ENCODE data around the gene CSNK1D.
"Not testable (repeated sequence)": the region's sequence is repeated elsewhere in the genome, so short reads cannot be mapped to it uniquely, and the experiment has no call there.

The CSNK1D gene

DNA sequence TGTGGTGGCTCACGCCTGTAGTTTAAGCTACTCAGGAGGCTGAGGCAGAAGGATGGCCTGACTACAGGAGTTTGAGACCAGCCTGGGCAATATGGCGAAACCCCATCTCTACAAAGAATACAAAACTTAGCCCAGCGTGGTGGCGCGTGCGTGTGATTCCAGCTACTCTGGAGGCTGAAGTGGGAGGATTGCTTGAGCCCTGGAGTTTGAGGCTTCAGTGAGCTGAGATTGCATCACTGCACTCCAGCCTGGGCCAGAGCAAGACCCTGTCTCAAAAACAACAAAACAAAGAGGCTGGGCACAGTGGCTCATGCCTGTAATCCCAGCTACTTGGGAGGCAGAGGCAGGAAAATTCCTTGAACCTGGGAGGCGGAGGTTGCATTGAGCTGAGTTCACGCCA is 7.0 kb upstream of the CSNK1D start:
- no peak overlapping the region for H3K27ac ChIP-seq

DNA sequence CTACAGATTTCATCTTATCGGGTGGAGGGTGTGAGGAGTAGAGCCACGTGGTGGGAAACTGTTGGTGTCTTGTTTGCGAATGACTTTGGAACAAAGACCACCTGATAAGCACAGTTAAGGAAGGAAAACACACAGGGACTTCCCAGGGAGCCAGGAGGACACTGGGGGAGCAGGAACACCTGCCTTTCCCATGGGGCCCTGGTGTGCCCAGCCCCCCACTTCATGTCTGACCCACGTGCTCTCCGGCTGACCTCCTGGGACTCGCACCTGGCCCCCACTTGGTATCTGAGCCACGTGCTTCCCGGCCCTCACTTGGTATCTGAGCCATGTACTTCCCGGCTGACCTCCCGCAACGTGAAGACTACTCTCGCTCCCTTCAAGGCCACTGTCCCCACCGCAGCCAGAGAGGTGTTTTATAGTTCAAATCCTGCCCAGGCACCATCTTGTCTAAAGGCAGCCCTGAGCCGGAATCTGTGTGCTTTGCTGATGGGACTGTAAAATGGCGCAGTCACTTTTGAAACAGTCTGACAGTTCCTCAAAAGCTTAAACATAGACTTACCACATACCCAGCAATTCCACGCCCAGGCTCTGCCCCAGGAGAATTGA is 5.4 kb upstream of the CSNK1D start:
- Histone ChIP-seq H3K4me3 (no peak overlapping the region), H3K27ac (peak overlapping the region in 4 of 21 experiments; percentile 7 to 38 (median 27))

More for the DNA sequence above, 7.0 kb upstream of the CSNK1D start:
- H3K4me3 ChIP-seq: no peak overlapping the region

DNA sequence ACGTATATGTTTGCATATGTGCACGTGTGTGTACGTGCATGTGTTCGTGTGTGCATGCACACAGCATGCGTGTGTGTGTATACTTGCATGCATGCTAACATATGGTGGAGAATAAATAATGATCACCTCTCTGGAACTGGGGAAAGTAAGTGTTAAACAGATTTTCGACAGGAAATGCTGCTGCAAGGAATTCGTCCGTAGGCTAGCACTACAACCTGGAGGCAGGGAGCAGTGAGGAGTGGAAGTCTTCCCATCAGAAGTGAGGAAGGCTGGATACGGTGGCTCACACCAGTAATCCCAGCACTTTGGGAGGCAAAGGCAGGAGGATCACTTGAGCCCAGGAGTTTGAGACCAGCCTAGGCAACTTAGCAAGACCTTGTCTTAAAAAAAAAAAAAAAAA is 4.8 kb upstream of the CSNK1D start:
- Histone ChIP-seq H3K4me3 (no peak overlapping the region), H3K27ac (peak overlapping the region in 1 of 21 experiments; percentile 7)

DNA sequence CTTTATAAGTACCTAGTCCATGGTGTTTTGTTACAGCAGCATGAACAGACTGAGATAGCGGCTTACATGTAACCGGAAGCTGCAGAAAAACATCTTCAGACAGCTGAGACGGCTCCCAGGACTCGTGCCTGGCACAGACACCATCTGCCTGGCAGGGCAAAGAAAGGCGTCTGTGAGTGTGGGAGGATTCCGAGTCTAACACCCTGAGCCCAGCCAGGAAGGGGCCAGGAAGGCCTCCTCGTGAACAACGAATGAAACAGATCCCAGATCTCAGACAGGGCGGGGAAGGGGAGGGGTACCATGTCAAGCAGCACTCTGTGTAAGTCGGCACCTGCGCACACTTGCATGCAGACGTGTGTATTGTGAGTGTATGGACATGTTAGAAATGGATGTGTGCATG is 4.4 kb upstream of the CSNK1D start:
- Histone ChIP-seq H3K27ac (no peak overlapping the region), H3K4me3 (no peak overlapping the region)

DNA sequence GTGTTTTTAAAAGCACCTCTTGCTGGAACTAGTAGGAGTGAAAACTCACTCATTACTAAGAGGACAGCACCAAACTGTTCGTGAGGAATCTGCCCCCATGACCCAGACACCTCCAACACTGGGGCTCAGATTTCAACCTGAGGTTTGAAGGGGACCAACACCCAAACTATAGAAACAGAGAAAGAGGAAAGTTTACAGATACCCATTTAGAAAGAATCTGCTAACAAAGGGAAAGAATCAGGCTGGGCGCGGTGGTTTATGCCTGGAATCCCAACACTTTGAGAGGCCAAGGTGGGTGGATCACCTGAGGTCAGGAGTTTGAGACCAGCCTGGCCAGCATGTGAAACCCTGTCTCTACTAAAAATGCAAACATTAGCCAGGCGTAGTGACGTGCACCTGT is 3.4 kb upstream of the CSNK1D start:
- Histone ChIP-seq H3K4me3 (no peak overlapping the region), H3K27ac (no peak overlapping the region)

DNA sequence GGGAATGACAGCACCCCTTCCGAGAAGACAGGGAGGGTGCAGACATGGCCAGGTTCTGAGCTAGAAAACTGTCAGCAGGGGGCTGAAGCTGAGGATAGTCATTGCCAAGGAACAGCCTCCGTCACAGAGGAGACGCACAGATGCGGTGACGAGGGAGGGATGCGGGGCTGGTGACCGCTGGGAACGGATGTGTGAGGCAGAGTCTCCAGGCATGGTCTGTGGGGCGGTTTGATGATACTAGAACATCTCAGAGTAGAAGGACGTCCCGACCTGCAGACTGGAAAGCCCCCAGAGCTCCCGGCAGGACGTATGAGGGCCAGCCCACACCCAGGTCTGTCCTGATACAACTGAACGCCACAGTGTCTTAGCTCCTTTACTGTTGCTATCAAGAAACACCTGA is 1.8 kb upstream of the CSNK1D start:
- no peak overlapping the region for H3K4me3 ChIP-seq
- no peak overlapping the region for H3K27ac ChIP-seq

DNA sequence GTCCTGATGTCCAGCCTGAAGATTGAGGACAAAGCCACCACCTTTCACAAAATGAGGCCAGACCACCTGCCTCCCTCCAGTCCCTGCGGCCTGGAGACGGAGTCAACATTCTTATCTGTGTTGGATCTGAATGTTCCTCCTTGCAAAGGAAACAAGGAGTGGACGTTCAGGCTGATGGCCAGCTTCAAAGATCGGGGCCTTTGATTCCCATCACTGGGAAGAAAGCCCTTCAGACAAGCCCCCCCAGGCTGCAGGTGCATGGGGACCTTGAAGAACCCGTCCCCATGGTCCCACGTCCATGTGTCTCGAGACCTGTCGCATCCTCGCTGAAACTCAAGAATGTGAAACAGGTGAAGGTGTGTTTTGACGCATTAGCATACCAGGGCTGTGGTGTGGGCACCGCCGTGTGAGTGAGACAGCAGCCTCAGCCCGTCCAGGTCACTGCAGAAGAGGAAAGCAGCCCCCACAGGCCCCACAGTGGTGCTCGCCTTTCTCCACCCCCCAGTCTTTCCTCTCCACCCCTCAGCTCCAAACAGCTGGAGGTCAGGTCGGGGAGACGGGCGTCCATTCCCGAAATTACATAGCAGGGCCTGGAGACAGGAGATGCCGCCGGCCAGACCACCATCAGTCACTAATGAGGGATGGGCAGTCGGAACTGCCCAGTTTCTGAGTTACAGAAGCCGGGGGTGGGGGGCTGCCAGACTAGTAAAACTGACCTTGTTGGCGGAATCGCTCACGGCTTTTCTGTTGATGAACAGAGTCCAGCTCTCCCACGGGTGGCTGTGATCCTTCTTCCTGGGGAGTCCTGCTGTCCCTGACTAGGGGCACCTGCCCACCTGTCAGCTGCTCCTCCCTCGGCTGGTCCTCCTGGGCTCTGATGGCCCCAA is 877 bp upstream of the CSNK1D start:
- peak overlapping the region in 6 of 7 experiments; percentile 76 to 99 (median 96) for H3K4me3 ChIP-seq
- H3K27ac ChIP-seq: peak overlapping the region in 13 of 21 experiments; percentile 96 to 100 (median 99)

DNA sequence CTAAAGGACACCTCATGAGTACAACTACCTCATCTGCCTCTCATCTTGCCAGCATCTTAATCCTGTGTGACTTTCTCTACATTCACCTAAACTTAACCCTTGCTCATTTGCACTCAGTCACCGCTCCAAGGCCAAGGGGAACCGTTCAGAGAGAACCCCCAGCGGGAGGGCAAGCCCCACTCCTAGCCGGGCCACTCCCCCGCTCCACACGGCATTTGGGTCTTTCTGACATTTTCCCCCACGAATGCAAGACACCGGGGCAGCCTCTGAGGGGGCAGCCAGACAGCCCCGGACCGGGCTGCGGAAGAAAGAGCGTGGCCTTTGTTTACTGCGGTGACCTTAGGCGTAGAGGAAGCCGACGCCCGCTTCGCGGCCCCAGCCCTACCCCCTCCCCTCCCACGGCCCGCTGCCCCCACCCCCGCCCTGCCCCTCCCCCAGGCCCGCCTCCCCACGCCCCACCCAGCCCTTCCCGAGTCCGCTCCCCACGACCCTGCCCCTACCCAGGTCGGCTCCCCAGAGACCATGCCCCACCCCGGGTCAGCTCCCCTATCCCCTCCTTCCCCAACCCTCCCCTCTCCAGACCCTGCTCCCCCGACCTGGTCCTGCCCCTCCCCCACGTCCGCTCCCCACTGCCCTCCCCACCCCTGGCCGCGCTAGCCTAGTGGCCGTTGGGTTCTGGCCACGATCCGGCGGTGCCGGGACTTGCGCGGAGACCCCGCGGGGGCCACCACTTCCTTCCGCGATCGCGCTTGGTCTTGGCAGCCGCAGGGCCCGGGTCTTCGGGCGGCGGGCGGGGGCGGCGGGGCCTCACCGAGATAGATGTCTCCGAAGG is 789 bp downstream of the CSNK1D start:
- Histone ChIP-seq H3K4me3 (peak overlapping the region; percentile 76 to 99 (median 96)), H3K27ac (peak overlapping the region; percentile 95 to 100 (median 99))

DNA sequence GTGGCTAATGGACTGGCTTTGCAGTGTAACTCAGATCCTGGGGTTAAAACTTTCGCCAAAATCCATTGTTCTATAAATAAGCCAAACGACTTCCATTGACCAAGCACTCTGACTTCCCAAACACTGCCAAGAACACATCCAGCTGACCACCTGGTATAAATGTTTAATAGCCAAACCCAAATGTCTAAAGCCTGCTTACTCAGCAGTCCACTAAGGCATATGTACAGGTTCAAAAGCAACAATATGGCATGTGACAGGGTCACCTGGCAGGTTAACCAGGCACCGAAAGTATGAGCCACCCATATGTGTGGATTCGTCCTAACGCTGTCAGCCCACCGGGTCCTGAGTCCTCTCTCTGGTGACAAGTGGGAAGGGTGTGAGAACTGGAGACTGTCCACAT is 2.1 kb downstream of the CSNK1D start:
- peak overlapping the region in 2 of 21 experiments; percentile 96 to 98 for H3K27ac ChIP-seq

DNA sequence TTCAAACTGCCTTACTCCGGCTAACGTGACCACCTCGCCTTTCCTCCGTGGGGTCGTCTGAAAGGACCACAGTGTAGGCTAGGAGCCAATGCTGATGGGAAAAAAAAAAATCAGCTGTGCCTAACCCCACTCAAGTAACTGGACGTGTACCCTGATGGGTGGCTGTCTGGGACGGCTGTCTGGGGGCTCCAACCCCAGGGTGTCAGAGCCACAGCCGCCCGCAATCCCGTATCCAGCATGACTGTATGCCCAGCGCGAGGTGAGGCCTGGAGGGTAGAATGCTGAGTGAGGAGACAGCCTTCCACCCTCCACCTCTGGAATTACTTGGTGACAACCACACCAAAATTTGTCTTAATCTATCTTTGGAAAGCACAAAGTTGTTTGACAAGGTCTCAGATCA is 2.8 kb downstream of the CSNK1D start:
- Histone ChIP-seq H3K4me3 (no peak overlapping the region), H3K27ac (no peak overlapping the region)

More for the DNA sequence above, 2.1 kb downstream of the CSNK1D start:
- H3K4me3 ChIP-seq: peak overlapping the region in 1 of 7 experiments; percentile 96

DNA sequence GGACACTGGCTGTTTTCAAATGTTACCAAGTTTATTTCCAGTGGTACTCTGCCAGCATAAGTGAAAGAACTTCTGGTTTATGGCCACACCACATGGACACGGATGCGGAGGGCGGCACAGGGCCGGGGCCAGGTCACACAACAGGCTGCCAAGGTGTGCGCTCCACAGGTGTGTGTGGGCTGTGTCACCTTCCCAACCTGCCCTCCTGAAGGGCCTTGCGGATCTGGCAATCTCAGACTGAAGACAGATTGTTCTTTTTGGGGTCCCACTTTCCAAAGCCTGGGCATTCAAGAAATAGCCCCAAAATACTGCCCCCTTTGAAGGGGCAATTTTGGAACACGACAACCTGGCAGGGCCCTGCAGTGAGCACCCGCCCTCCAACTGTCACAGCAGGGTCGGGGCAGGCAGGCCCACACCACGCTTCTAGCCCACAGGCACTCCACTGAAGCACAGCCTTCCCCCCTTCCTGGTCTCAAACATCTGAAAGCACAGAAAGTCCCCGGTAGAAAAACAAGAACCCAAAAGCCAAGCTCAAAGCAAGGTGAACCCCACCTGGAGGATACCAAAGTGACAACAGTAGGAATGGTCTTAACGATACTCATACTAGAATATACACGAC is 3.5 kb downstream of the CSNK1D start:
- peak overlapping the region in 2 of 21 experiments; percentile 14 to 34 for H3K27ac ChIP-seq
- no peak overlapping the region for H3K4me3 ChIP-seq

DNA sequence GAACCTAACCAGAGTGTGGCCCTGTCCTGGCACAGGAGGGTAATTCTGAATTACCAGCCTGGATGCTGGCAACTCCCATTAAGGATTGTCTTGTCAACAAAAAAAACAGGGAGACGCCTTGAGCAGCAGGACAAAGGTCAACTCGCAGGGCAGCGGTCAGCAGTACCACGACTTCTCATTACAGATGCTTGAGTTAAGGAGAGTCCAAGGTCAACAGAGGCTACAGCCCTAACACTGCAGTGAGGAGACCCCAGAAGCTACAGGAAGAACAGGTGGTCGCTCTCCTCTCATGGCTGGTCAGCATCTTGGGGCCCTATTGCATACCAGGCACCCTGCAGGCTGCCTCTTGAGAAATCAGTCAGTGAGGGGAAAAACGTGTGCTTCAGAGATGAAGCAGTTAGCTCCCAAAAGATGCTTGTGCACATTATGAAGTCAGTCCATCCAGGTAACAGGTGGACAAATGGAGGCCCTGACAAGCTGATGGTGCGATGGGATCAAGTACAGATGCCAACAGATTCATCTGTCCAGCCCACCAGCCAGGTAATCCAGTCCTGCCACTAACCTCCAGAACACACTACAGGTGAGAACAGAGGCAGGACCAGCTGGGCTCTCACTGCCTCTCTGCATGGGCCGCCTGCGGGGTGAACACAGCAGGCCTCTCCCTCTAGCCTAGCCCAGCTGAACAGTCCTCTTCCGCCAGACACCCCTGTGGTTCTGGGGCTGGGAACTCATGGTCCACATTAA is 4.2 kb downstream of the CSNK1D start:
- Histone ChIP-seq H3K4me3 (no peak overlapping the region), H3K27ac (peak overlapping the region in 1 of 21 experiments; percentile 34)

DNA sequence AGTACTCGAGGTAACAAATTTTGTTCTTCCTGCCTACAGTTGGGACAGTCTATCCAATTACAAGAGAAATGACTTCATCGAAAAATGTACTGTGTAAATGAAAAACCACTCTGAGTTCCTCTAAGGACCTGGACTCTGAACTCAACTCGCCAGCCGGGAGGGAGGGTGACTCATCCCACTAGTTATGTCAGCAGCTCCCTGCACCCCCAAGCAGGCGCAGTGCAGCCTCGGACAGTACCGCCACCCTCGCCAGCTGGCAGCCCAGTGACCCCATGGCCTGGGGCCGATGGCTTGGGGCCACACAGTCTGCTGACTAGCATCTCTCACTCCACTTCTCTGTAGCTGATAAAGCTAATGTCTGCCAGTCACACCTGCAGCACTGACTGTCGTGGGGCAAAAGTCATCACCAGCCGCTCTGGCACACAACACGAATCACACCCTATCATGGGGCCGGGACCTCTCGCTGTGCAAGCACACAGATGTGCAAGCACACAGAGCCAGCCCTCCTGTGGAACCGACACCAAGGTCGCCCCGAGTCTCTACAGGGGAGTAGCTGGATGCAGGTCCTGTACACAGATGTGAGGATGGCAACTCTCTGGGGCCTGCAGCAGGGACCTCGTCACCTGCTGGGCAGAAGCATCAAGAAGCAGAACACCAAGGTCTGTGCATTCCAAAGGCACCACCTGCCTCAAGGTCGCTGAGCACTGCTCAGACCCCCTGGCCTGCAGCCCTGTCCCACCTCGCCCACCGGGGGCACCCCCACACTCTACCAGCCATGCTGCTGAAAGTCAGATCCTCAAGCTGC is 5.7 kb downstream of the CSNK1D start:
- peak overlapping the region in 12 of 21 experiments; percentile 1 to 78 (median 68) for H3K27ac ChIP-seq

DNA sequence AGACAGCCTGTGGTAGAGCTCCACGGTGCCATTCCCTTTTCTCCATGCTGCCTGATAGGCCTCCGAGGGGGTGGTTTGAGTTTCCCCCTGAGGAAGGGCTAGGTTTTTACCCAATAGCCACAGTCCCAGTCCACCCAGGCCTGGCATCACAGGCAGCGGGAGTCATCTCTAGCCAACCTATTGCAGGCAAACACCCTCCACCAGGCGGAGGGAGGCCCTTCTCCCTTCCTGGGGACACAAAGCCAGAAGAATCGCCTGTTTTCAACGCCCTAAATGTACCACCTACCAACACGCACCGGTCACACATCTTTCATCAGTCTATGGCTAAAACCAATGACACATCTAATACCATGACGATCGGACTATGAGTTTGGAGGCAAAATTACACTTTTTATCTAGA is 7.4 kb downstream of the CSNK1D start:
- no peak overlapping the region for H3K4me3 ChIP-seq
- peak overlapping the region in 2 of 21 experiments; percentile 42 to 78 for H3K27ac ChIP-seq

More for the DNA sequence above, 5.7 kb downstream of the CSNK1D start:
- H3K4me3 ChIP-seq: no peak overlapping the region

DNA sequence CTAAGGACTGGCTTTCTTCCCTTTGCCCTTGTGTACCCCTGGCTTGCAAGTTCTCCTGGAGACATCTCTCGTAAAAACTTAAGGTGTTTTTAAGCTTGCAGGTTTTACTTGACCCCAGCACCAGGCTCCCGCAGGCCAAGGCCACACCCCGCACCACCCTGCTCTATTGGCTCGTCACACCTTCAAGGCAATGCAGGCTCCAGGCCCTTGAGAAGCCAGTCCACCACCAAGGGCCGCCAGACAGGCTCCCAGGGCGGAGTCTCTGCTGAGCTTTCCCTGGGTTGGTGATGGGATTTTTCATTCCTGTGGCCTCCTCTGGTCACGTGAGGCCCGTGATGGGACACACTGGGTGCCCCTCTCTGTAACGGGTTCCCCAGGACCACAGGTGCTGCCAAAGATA is 9.9 kb downstream of the CSNK1D start:
- Histone ChIP-seq H3K27ac (peak overlapping the region in 1 of 21 experiments; percentile 19), H3K4me3 (no peak overlapping the region)

DNA sequence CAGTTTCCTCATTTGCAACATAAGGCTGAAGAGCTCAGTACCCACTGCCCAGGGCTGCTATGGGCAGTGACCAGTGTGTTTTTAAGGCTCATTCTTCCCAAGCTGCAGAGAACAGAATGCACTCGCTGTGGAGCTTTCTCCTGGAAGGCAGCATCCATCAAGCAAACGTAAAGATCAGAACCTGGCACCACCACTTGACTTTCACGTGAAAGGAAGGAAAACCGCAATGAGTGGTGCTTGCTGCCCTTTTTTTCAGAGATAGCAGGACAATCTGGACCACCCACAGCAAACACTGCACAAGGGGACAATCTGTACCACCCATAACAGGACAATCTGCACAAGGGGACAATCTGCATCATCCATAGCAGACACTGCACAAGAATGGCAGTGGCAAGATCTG is 11.2 kb downstream of the CSNK1D start:
- H3K4me3 ChIP-seq: no peak overlapping the region
- H3K27ac ChIP-seq: peak overlapping the region in 1 of 21 experiments; percentile 19

DNA sequence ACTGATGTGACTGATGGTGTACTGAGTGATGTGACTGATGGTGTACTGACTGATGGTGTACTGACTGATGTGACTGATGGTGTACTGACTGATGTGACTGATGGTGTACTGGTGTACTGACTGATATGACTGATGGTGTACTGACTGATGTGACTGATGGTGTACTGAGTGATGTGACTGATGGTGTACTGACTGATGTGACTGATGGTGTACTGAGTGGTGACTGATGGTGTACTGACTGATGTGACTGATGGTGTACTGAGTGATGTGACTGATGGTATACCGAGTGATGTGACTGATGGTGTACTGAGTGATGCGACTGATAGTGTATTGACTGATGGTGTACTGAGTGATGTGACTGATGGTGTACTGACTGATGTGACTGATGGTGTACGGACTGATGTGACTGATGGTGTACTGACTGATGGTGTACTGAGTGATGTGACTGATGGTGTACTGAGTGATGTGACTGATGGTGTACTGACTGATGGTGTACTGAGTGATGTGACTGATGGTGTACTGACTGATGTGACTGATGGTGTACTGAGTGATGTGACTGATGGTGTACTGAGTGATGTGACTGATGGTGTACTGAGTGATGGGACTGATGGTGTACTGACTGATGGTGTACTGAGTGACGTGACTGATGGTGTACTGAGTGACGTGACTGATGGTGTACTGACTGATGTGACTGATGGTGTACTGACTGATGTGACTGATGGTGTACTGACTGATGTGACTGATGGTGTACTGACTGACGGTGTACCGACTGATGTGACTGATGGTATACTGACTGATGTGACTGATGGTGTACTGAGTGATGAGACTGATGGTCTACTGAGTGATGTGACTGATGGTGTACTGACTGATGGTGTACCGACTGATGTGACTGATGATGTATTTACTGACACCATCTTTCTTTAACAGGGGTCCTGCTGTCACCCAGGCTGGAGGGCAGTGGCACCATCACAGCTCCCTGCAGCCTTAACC is 13.2 kb downstream of the CSNK1D start:
- H3K27ac ChIP-seq, H3K4me3 ChIP-seq: not testable (repeated sequence)
